GM12892 (cell line): ENCODE results near the gene KDM1B.

Experiments used
- POLR2A ChIP-seq: IDR thresholded peaks from 2 replicates; pipeline ENCODE4 v1.6.1; 2011; ENCODE audit warnings: low read depth, low read length, control low read depth
- POLR2AphosphoS5 ChIP-seq: IDR thresholded peaks from 2 replicates; pipeline ENCODE4 v1.6.1; 2011; ENCODE audit warnings: low read depth, low read length, control low read depth
- TAF1 ChIP-seq: IDR thresholded peaks from 2 replicates; pipeline ENCODE4 v1.6.1; 2011; ENCODE audit warnings: low read depth, mild to moderate bottlenecking, control low read depth, low read length, borderline replicate concordance

- no peak for TF ChIP-seq POLR2AphosphoS5
- TF ChIP-seq POLR2A = no peak
- no peak for TF ChIP-seq TAF1
Measured at GRCh38 chr6:18253635-18254034, 98.4 kb downstream of the KDM1B start.
